Gastroesophageal sphincter (tissue), 3 donors: ENCODE results near the gene AMPD1.

Source experiments
- CTCF ChIP-seq, 4 experiments: fragments of 200-600 bp in 2 of 4; fragments of 450-650 bp in 2 of 4; sonication (generic) in 1 of 4; IDR thresholded peaks; one replicate each; pipeline ENCODE4 v1.5.1; 2017 to 2019; ENCODE audit warnings: antibody characterized with exemption in 4 of 4, mild to moderate bottlenecking in 2 of 4, moderate library complexity in 2 of 4
- EP300 ChIP-seq: sonication (generic); formaldehyde crosslinking; IDR thresholded peaks from one replicate; pipeline ENCODE4 v1.6.1; 2017; ENCODE audit warnings: antibody characterized with exemption, mild to moderate bottlenecking
- POLR2A ChIP-seq, 2 donors: fragments of 450-650 bp; IDR thresholded peaks; one replicate each; pipeline ENCODE4 v1.6.1; 2017; ENCODE audit warnings: antibody characterized with exemption in 2 of 2, mild to moderate bottlenecking in 2 of 2, moderate library complexity in 1 of 2
- POLR2AphosphoS5 ChIP-seq: sonication (generic); formaldehyde crosslinking; IDR thresholded peaks from one replicate; pipeline ENCODE4 v1.6.1; 2017; ENCODE audit warnings: antibody characterized with exemption

- TF ChIP-seq CTCF (IDR thresholded peaks at IDR 0.05) (no peak), POLR2A (IDR thresholded peaks at IDR 0.05) (no peak), POLR2AphosphoS5 (no peak), EP300 (no peak)
Measured at GRCh38 chr1:114648503-114648902, 46.8 kb downstream of the AMPD1 start.
